ENCODE results near the gene LCN2. TPM values are rescaled to one million over a fixed set of nuclear protein-coding genes. Genes with fewer than 3 reads are reported as not detected.
A peak's percentile ranks its signal among the peaks of the same experiment; 100 is the strongest.

Gene LCN2
- total RNA-seq, 2 donors from 2014 or later, result 9.3 TPM; not detected in 1

GRCh38 chr9:128118971-128119665 is 30.1 kb upstream of the LCN2 start:
- H3K27me3 Mint-ChIP-seq, result no peaks in the 10 kb centered on the region
- H3K4me3 Mint-ChIP-seq, result no peak overlapping the region
- peak in 1 of 3 donors; percentile 6 for DNase-seq
- peak overlapping the region; percentile 84 for H3K27ac Mint-ChIP-seq
- no peaks in the 10 kb centered on the region for H3K9me3 ChIP-seq (ENCODE audit: control insufficient read depth, low read length, poor library complexity, severe bottlenecking)
- no peaks in the 10 kb centered on the region for H3K36me3 Mint-ChIP-seq (ENCODE audit: low read depth)
- no peak for ATAC-seq
- peaks cover 8% of the 10 kb centered on the region for H3K4me1 Mint-ChIP-seq

- H3K4me3 Mint-ChIP-seq, result no peak overlapping the region
- DNase-seq (peak in 1 of 3 donors; percentile 6), ATAC-seq (no peak)
- H3K36me3 Mint-ChIP-seq (ENCODE audit: low read depth), result no peaks in the 10 kb centered on the region
- H3K27ac Mint-ChIP-seq, result no peak overlapping the region
- peaks cover 12% of the 10 kb centered on the region for H3K4me1 Mint-ChIP-seq
- no peaks in the 10 kb centered on the region for H3K9me3 ChIP-seq (ENCODE audit: control insufficient read depth, low read length, poor library complexity, severe bottlenecking)
- H3K27me3 Mint-ChIP-seq, result no peaks in the 10 kb centered on the region
Measured at GRCh38 chr9:128120061-128120740, 29.1 kb upstream of the LCN2 start.

- H3K4me3 Mint-ChIP-seq, result no peak overlapping the region
- H3K27me3 Mint-ChIP-seq, result no peaks in the 10 kb centered on the region
- no peaks in the 10 kb centered on the region for H3K9me3 ChIP-seq (ENCODE audit: control insufficient read depth, low read length, poor library complexity, severe bottlenecking)
- DNase-seq (no peak), ATAC-seq (no peak)
- no peak overlapping the region for H3K27ac Mint-ChIP-seq
- H3K36me3 Mint-ChIP-seq (ENCODE audit: low read depth), result no peaks in the 10 kb centered on the region
- H3K4me1 Mint-ChIP-seq, result peaks cover 19% of the 10 kb centered on the region
Measured at GRCh38 chr9:128120741-128121465, 28.4 kb upstream of the LCN2 start.

- ATAC-seq, result no peak
- H3K27ac Mint-ChIP-seq, result no peak overlapping the region
- H3K9me3 ChIP-seq (ENCODE audit: control insufficient read depth, low read length, poor library complexity, severe bottlenecking), result no peaks in the 10 kb centered on the region
- H3K36me3 Mint-ChIP-seq (ENCODE audit: low read depth), result no peaks in the 10 kb centered on the region
- no peak for DNase-seq
- no peak overlapping the region for H3K4me3 Mint-ChIP-seq
- no peaks in the 10 kb centered on the region for H3K27me3 Mint-ChIP-seq
- H3K4me1 Mint-ChIP-seq, result peaks cover 24% of the 10 kb centered on the region
Measured at GRCh38 chr9:128121466-128121810, 27.8 kb upstream of the LCN2 start.

- no peak overlapping the region for H3K4me3 Mint-ChIP-seq
- peaks cover 24% of the 10 kb centered on the region for H3K4me1 Mint-ChIP-seq
Measured at GRCh38 chr9:128121924-128122808, 27.1 kb upstream of the LCN2 start.

GRCh38 chr9:128122809-128123175 is 26.5 kb upstream of the LCN2 start:
- H3K9me3 ChIP-seq (ENCODE audit: control insufficient read depth, low read length, poor library complexity, severe bottlenecking), result no peaks in the 10 kb centered on the region
- Mint-ChIP-seq H3K4me1 (peaks cover 20% of the 10 kb centered on the region), H3K27me3 (no peaks in the 10 kb centered on the region), H3K27ac (no peak overlapping the region), H3K36me3 (ENCODE audit: low read depth) (no peaks in the 10 kb centered on the region), H3K4me3 (no peak overlapping the region)
- no peak for ATAC-seq
- DNase-seq, result no peak

More at GRCh38 chr9:128121924-128122808, 27.1 kb upstream of the LCN2 start:
- Mint-ChIP-seq H3K27me3 (no peaks in the 10 kb centered on the region), H3K27ac (no peak overlapping the region), H3K36me3 (ENCODE audit: low read depth) (no peaks in the 10 kb centered on the region)
- no peaks in the 10 kb centered on the region for H3K9me3 ChIP-seq (ENCODE audit: control insufficient read depth, low read length, poor library complexity, severe bottlenecking)
- no peak for ATAC-seq
- DNase-seq, result no peak

- Mint-ChIP-seq H3K27ac (no peak overlapping the region), H3K4me3 (no peak overlapping the region), H3K4me1 (peaks cover 17% of the 10 kb centered on the region), H3K27me3 (no peaks in the 10 kb centered on the region), H3K36me3 (ENCODE audit: low read depth) (no peaks in the 10 kb centered on the region)
- H3K9me3 ChIP-seq (ENCODE audit: control insufficient read depth, low read length, poor library complexity, severe bottlenecking), result no peaks in the 10 kb centered on the region
- ATAC-seq (no peak), DNase-seq (no peak)
Measured at GRCh38 chr9:128123451-128124080, 25.7 kb upstream of the LCN2 start.

- DNase-seq (no peak), ATAC-seq (no peak)
- Mint-ChIP-seq H3K27me3 (no peaks in the 10 kb centered on the region), H3K27ac (no peak overlapping the region), H3K4me3 (peak overlapping the region; percentile 31), H3K4me1 (peaks cover 22% of the 10 kb centered on the region), H3K36me3 (ENCODE audit: low read depth) (no peaks in the 10 kb centered on the region)
- no peaks in the 10 kb centered on the region for H3K9me3 ChIP-seq (ENCODE audit: control insufficient read depth, low read length, poor library complexity, severe bottlenecking)
Measured at GRCh38 chr9:128124451-128124850, 24.8 kb upstream of the LCN2 start.

- no peak for ATAC-seq
- H3K36me3 Mint-ChIP-seq (ENCODE audit: low read depth), result no peaks in the 10 kb centered on the region
- peaks cover 27% of the 10 kb centered on the region for H3K4me1 Mint-ChIP-seq
- H3K27ac Mint-ChIP-seq, result peak overlapping the region; percentile 96
- peak in 2 of 3 donors; percentile 28 to 30 for DNase-seq
- no peaks in the 10 kb centered on the region for H3K27me3 Mint-ChIP-seq
- H3K9me3 ChIP-seq (ENCODE audit: control insufficient read depth, low read length, poor library complexity, severe bottlenecking), result no peaks in the 10 kb centered on the region
- peak overlapping the region; percentile 31 for H3K4me3 Mint-ChIP-seq
Measured at GRCh38 chr9:128124873-128125579, 24.2 kb upstream of the LCN2 start.

- H3K27ac Mint-ChIP-seq, result peak overlapping the region; percentile 96
- DNase-seq, result no peak
Measured at GRCh38 chr9:128125580-128126354, 23.5 kb upstream of the LCN2 start.

GRCh38 chr9:128127568-128127989 is 21.7 kb upstream of the LCN2 start, which contains the start of gene PTGES2:
Gene PTGES2, minus strand, starts transcription at chr9:128127729. Its CDS starts 12 bp downstream, at chr9:128127717.
- Mint-ChIP-seq H3K27ac (peak within 1 kb of the TSS; percentile 96), H3K36me3 (ENCODE audit: low read depth) (no peaks in the 10 kb centered on the region), H3K4me1 (peaks cover 27% of the 10 kb centered on the region), H3K4me3 (peak within 1 kb of the TSS; percentile 99), H3K27me3 (no peaks in the 10 kb centered on the region)
- no peaks in the 10 kb centered on the region for H3K9me3 ChIP-seq (ENCODE audit: control insufficient read depth, low read length, poor library complexity, severe bottlenecking)
- DNase-seq (peak; percentile 76 to 79 (median 79)), ATAC-seq (peak; percentile 79)

More at GRCh38 chr9:128125580-128126354, 23.5 kb upstream of the LCN2 start:
- H3K9me3 ChIP-seq (ENCODE audit: control insufficient read depth, low read length, poor library complexity, severe bottlenecking), result no peaks in the 10 kb centered on the region
- no peaks in the 10 kb centered on the region for H3K27me3 Mint-ChIP-seq
- H3K4me3 Mint-ChIP-seq, result peak overlapping the region; percentile 99
- H3K4me1 Mint-ChIP-seq, result peaks cover 27% of the 10 kb centered on the region
- H3K36me3 Mint-ChIP-seq (ENCODE audit: low read depth), result no peaks in the 10 kb centered on the region
- no peak for ATAC-seq
